Naive thymus-derived CD4-positive, alpha-beta T cell (primary cell): ENCODE data around the gene CXCR1. TPM values are rescaled to one million over a fixed set of nuclear protein-coding genes. Genes with fewer than 3 reads are reported as not detected.

Source experiments
- ATAC-seq: fragments of 150-1000 bp; cut with Tn5 transposase; 2 replicates; pipeline ENCODE4 v1.10.0; 2021; ENCODE audit warnings: mild to moderate bottlenecking, moderate library complexity
- CTCF ChIA-PET: fragments of 350-600 bp; sonication (Branson Sonifier 250); formaldehyde crosslinking; loops from one replicate; lab custom pipeline; 2021; ENCODE audit warnings: antibody characterized with exemption; lab: Charles Lee
- POLR2A ChIA-PET: fragments of 350-600 bp; sonication (Branson Sonifier 250); formaldehyde crosslinking; loops from one replicate; lab custom pipeline; 2021; ENCODE audit warnings: antibody characterized with exemption, inconsistent platforms; lab: Charles Lee
- DNase-seq, 9 donors: peaks; one replicate each; pipeline versions ENCODE4 v3.0.0 to v3.0.0-alpha.2; 2020 to 2022; ENCODE audit warnings: mixed read lengths in 1 of 9
- H3K27ac ChIP-seq: one replicate; pipeline ENCODE4 v1.7.0; 2013; ENCODE audit warnings: mild to moderate bottlenecking, low read depth, low read length, moderate library complexity
- H3K27me3 ChIP-seq, 2 donors: one replicate each; pipeline ENCODE4 v1.7.0; 2013; ENCODE audit warnings: low read length in 2 of 2, mild to moderate bottlenecking in 2 of 2, moderate library complexity in 2 of 2; ENCODE audit not compliant: control insufficient read depth in 2 of 2, insufficient read depth in 2 of 2
- H3K36me3 ChIP-seq, 3 experiments: 1 replicate in 2 of 3; 2 replicates in 1 of 3; pipeline ENCODE4 v1.7.0; 2013; ENCODE audit warnings: low read length in 3 of 3, mild to moderate bottlenecking in 3 of 3, moderate library complexity in 1 of 3; ENCODE audit not compliant: insufficient read depth in 3 of 3, control insufficient read depth in 2 of 3
- H3K4me1 ChIP-seq, 2 donors: one replicate each; pipeline ENCODE4 v1.7.0; 2013; ENCODE audit warnings: low read length in 2 of 2, mild to moderate bottlenecking in 2 of 2, moderate library complexity in 1 of 2; ENCODE audit not compliant: control insufficient read depth in 2 of 2, insufficient read depth in 2 of 2
- H3K4me3 ChIP-seq: 2 replicates; pipeline ENCODE4 v1.7.0; 2013; ENCODE audit warnings: mild to moderate bottlenecking, low read length
- H3K9me3 ChIP-seq, 3 experiments: 1 replicate in 2 of 3; 2 replicates in 1 of 3; pipeline ENCODE4 v1.7.0; 2013; ENCODE audit warnings: low read length in 3 of 3; ENCODE audit not compliant: control insufficient read depth in 2 of 3
- H3K27ac Mint-ChIP-seq, 9 donors: one replicate each; pipeline ENCODE4 v1.8.0; 2020 to 2022; ENCODE audit warnings: mixed read lengths in 9 of 9, mild to moderate bottlenecking in 8 of 9, moderate library complexity in 5 of 9, inconsistent platforms in 2 of 9
- H3K27me3 Mint-ChIP-seq, 5 donors: one replicate each; pipeline ENCODE4 v1.8.0; 2021 to 2022; ENCODE audit warnings: mixed read lengths in 5 of 5, mild to moderate bottlenecking in 1 of 5
- H3K36me3 Mint-ChIP-seq, 5 donors: one replicate each; pipeline ENCODE4 v1.8.0; 2020 to 2022; ENCODE audit warnings: mixed read lengths in 5 of 5, mild to moderate bottlenecking in 3 of 5, inconsistent platforms in 1 of 5
- H3K4me1 Mint-ChIP-seq, 7 donors: one replicate each; pipeline ENCODE4 v1.8.0; 2020 to 2022; ENCODE audit warnings: mixed read lengths in 7 of 7, mild to moderate bottlenecking in 3 of 7, inconsistent platforms in 1 of 7
- H3K4me3 Mint-ChIP-seq, 10 donors: one replicate each; pipeline ENCODE4 v1.8.0; 2020 to 2022; ENCODE audit warnings: mild to moderate bottlenecking in 10 of 10, mixed read lengths in 10 of 10, moderate library complexity in 6 of 10, inconsistent platforms in 2 of 10
- H3K9me3 Mint-ChIP-seq, 11 donors: one replicate each; pipeline ENCODE4 v1.8.0; 2020 to 2022; ENCODE audit warnings: mixed read lengths in 11 of 11, mild to moderate bottlenecking in 4 of 11, inconsistent platforms in 1 of 11, moderate library complexity in 1 of 11
- intact Hi-C, 2 donors: fragments of 100-400 bp; cut with micrococcal nuclease; formaldehyde crosslinking; loops; one replicate each; pipeline ENCODE4 v1.15.1; 2023
- polyA plus RNA-seq, 2 donors: library from polyadenylated mRNA; unstranded; fragments of 300-500 nt; fragmentation: Illumina TruSeq; gene quantifications; one replicate each; pipeline ENCODE4 v1.2.3, GENCODE V29; 2021
- total RNA-seq, 6 experiments: library from RNA in 5 of 6; stranded (reverse) in 5 of 6; gene quantifications; 1 replicate in 5 of 6; 2 replicates in 1 of 6; pipeline ENCODE4 v1.2.3 and lab custom pipeline; 2021 to 2026

CXCR1 gene
- total and polyA plus RNA-seq, 7 experiments from 2014 or later = 0.16 to 1.0 (median 0.24) TPM; not detected in 3

DNA sequence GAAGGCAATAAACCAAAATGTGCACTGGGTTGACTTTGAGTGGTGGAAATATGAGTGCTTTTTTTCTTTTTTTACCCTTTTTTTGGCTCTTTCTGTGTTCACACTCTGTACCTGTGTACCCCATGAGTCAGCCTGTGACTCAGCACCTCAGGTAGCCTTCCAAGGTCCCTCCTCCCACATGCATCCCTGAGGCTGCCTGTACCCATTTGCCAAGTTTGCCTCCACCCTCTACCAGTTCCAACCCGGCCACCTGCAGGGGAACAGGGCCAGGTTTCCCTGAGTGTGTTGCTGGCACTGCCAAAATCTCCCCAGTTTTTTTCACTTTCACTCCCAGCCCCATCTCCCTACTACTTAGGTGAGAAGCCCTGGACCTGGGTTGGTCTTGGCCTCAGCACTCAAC lies 14.0 kb downstream of the CXCR1 start:
- POLR2A ChIA-PET = interaction anchor here (0.6 kb wide), 1 partner anchor 19 kb away, joined by 3 read pairs; no protein-coding TSS in a partner anchor
- Mint-ChIP-seq H3K9me3 (peaks cover 0 to 1% (median 0%) of the 10 kb centered on the region in 11 donors), H3K27ac (no peak overlapping the region), H3K36me3 (no peaks in the 10 kb centered on the region), H3K4me3 (no peak overlapping the region), H3K27me3 (peaks cover 0 to 42% (median 0%) of the 10 kb centered on the region in 5 donors), H3K4me1 (peaks cover 0 to 8% (median 0%) of the 10 kb centered on the region in 7 donors)
- no peaks in the 10 kb centered on the region for H3K36me3 ChIP-seq
- no peaks in the 10 kb centered on the region for H3K4me1 ChIP-seq
- intact Hi-C loops = no loop called here
- H3K27me3 ChIP-seq = no peaks in the 10 kb centered on the region
- CTCF ChIA-PET = no interaction called here
- DNase-seq (no peak), ATAC-seq (no peak)
- no peak overlapping the region for H3K4me3 ChIP-seq
- H3K9me3 ChIP-seq = no peaks in the 10 kb centered on the region
- H3K27ac ChIP-seq = no peak overlapping the region

DNA sequence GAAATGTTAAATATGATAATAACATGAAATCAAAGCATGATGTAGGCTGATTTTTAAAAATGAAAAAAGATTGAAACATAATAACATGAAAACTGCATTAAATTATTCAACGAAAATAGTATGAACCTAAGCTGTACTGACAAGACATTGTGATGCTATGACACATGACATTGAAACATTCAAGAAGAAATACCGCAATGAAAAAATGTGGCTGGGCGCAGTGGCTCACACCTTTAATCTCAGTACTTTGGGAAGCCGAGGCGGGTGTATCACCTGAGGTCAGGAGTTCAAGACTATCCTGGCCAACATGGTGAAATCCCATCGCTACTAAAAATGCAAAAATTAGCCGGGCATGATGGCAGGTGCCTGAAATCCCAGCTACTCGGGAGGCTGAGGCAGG lies 14.6 kb downstream of the CXCR1 start:
- POLR2A ChIA-PET = no interaction called here
- H3K27ac ChIP-seq = no peak overlapping the region
- CTCF ChIA-PET = no interaction called here
- H3K36me3 ChIP-seq = no peaks in the 10 kb centered on the region
- no peaks in the 10 kb centered on the region for H3K27me3 ChIP-seq
- H3K4me3 ChIP-seq = no peak overlapping the region
- Mint-ChIP-seq H3K9me3 (peaks cover 0 to 1% (median 0%) of the 10 kb centered on the region in 11 donors), H3K27ac (no peak overlapping the region), H3K36me3 (no peaks in the 10 kb centered on the region), H3K27me3 (peaks cover 0 to 38% (median 0%) of the 10 kb centered on the region in 5 donors), H3K4me3 (no peak overlapping the region), H3K4me1 (peaks cover 0 to 8% (median 0%) of the 10 kb centered on the region in 7 donors)
- H3K9me3 ChIP-seq = no peaks in the 10 kb centered on the region
- ATAC-seq (no peak), DNase-seq (no peak)
- intact Hi-C loops = no loop called here
- no peaks in the 10 kb centered on the region for H3K4me1 ChIP-seq

DNA sequence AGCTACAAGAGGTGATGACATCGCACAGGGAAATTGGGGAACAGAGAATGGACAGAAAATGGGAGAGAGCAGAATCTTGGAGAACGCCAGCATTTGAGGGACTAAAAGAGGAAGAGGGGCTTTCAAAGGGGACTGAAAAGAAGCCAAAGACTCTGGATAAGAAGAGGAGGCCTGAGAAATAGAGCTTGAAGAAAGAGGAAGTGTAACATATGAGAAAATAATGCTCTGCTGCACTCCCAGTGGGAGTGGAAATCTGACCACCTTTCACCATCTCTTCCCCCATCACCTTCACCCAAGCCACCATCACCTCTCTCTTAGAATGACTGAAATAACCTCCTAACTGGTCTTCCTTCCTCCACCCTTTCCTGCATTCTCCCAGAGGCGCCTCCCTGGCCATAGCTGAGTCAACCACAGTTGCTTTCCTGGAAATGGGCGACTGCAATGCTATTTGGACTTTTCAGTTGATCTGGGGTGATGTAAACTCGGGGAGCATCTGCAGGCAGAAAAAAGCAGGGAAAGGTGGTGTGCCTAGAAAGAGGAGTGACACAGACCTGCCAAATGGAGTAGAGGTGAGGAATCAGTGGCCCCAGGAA lies 16.8 kb downstream of the CXCR1 start:
- no peaks in the 10 kb centered on the region for H3K36me3 ChIP-seq
- H3K4me3 Mint-ChIP-seq = no peak overlapping the region
- peaks cover 0 to 8% (median 0%) of the 10 kb centered on the region in 7 donors for H3K4me1 Mint-ChIP-seq
- H3K9me3 Mint-ChIP-seq = peaks cover 0 to 6% (median 0%) of the 10 kb centered on the region in 11 donors
- no peak overlapping the region for H3K4me3 ChIP-seq
- H3K27me3 Mint-ChIP-seq = peaks cover 0 to 30% (median 0%) of the 10 kb centered on the region in 5 donors
- H3K27me3 ChIP-seq = no peaks in the 10 kb centered on the region
- no peaks in the 10 kb centered on the region for H3K36me3 Mint-ChIP-seq
- POLR2A ChIA-PET = no interaction called here
- no peak overlapping the region for H3K27ac ChIP-seq
- ATAC-seq (no peak), DNase-seq (no peak)
- H3K27ac Mint-ChIP-seq = no peak overlapping the region
- H3K9me3 ChIP-seq = no peaks in the 10 kb centered on the region
- intact Hi-C loops = no loop called here
- CTCF ChIA-PET = no interaction called here
- no peaks in the 10 kb centered on the region for H3K4me1 ChIP-seq

DNA sequence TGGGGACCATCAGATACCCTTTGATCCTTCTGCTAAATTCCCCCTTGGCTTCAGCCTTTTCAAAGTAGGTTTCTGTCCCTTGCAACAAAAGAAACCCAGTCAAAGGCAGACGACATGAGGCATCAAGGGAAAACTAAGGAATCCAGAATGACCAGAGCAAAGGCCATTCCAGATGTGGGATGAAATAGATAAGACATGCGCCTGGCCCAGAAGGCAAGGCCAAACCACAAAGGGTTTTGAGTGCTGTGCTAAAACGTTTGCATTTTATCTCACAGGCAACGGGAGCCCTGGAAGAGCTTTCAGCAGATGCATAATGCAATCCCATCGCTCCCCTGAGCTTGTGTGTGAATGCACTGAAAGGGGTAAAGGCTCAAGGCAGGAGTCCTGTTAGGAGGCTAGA lies 17.7 kb downstream of the CXCR1 start:
- no peak for DNase-seq
- no peaks in the 10 kb centered on the region for H3K27me3 ChIP-seq
- no peak overlapping the region for H3K4me3 ChIP-seq
- H3K36me3 ChIP-seq = no peaks in the 10 kb centered on the region
- Mint-ChIP-seq H3K4me1 (peaks cover 0 to 8% (median 0%) of the 10 kb centered on the region in 7 donors), H3K27me3 (peaks cover 0 to 27% (median 0%) of the 10 kb centered on the region in 5 donors), H3K27ac (no peak overlapping the region), H3K4me3 (no peak overlapping the region), H3K36me3 (no peaks in the 10 kb centered on the region), H3K9me3 (peaks cover 0 to 7% (median 0%) of the 10 kb centered on the region in 11 donors)
- H3K4me1 ChIP-seq = no peaks in the 10 kb centered on the region
- ChIA-PET POLR2A (interaction anchor here (0.6 kb wide), 1 partner anchor 34 kb away, joined by 3 read pairs; no protein-coding TSS in a partner anchor), CTCF (no interaction called here)
- no peak overlapping the region for H3K27ac ChIP-seq
- intact Hi-C loops = no loop called here
- no peak for ATAC-seq
- no peaks in the 10 kb centered on the region for H3K9me3 ChIP-seq

DNA sequence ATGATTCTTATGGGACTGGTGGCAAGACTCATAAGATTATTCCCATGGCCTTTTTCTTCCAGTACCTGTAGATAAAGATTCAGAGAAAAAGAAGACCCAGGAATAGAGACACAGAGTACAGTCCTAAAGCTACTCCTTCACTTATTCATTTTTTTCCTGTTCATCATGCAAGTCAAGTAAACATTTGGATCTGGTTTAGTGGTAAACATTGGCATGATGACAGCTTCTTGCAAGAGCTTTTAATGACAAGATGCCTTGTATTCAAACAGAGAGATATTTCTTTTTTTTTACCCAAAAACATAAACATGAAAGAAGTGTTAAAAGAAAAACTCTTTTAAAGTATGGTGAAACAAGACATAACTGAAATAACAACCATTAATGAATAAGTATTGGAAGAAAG lies 20.7 kb downstream of the CXCR1 start:
- Histone ChIP-seq H3K9me3 (no peaks in the 10 kb centered on the region), H3K4me3 (no peak overlapping the region), H3K27ac (no peak overlapping the region), H3K27me3 (no peaks in the 10 kb centered on the region), H3K4me1 (no peaks in the 10 kb centered on the region), H3K36me3 (no peaks in the 10 kb centered on the region)
- CTCF ChIA-PET = no interaction called here
- Mint-ChIP-seq H3K27me3 (peaks cover 0 to 30% (median 0%) of the 10 kb centered on the region in 5 donors), H3K9me3 (peaks cover 0 to 7% (median 3%) of the 10 kb centered on the region in 11 donors), H3K36me3 (no peaks in the 10 kb centered on the region), H3K4me1 (peaks cover 0 to 8% (median 0%) of the 10 kb centered on the region in 7 donors), H3K27ac (no peak overlapping the region), H3K4me3 (no peak overlapping the region)
- intact Hi-C loops = no loop called here
- DNase-seq (no peak), ATAC-seq (no peak)
- POLR2A ChIA-PET = interaction anchor here (0.7 kb wide), 1 partner anchor 22 kb away, joined by 3 read pairs; no protein-coding TSS in a partner anchor

DNA sequence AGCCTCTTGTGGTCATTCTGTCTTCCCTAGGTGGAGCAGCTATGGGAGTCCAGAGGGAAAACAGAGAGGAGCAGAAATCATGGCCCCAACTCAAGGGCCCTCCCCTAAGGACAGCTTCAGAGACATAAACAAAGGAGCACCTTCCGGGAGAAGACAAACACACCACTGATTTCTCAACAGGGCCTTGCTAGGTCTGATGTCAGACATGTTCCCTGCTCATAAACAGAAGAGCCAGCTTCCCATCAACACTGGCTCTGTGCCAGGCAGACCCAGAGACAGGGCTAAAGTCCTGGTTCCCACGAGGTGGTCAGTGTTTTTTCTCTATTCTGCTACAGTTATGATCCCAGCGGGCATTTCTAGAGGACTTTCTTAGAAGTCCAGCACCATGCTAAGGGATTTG lies 21.6 kb downstream of the CXCR1 start:
- Mint-ChIP-seq H3K36me3 (no peaks in the 10 kb centered on the region), H3K4me1 (peaks cover 0 to 5% (median 0%) of the 10 kb centered on the region in 7 donors), H3K27me3 (peaks cover 0 to 28% (median 3%) of the 10 kb centered on the region in 5 donors), H3K27ac (no peak overlapping the region), H3K9me3 (peaks cover 0 to 7% (median 3%) of the 10 kb centered on the region in 11 donors), H3K4me3 (no peak overlapping the region)
- ATAC-seq (no peak), DNase-seq (no peak)
- intact Hi-C loops = no loop called here
- H3K9me3 ChIP-seq = no peaks in the 10 kb centered on the region
- H3K36me3 ChIP-seq = no peaks in the 10 kb centered on the region
- no peak overlapping the region for H3K27ac ChIP-seq
- ChIA-PET CTCF (no interaction called here), POLR2A (no interaction called here)
- no peaks in the 10 kb centered on the region for H3K4me1 ChIP-seq
- H3K4me3 ChIP-seq = no peak overlapping the region
- H3K27me3 ChIP-seq = no peaks in the 10 kb centered on the region

DNA sequence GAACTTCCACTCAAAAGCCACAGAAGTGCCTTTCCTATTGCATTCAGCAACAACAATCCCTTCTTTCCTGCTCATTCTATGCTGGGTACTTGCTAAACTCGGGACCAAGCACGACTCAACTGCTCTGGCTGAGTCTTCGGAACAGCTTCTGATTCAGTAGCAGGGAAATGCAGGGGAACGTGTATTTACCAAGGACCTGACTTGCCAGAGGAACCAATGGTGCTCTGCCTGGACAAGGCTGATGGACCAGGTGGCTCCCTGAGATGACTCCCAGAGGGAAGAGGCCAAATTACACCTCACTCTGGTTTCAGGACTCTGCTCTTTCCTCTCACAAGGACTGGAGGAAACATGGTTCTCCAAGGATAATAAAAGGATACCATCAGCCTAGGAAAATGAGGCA lies 28.7 kb downstream of the CXCR1 start:
- intact Hi-C loops = no loop called here
- no peak overlapping the region for H3K27ac ChIP-seq
- ChIA-PET POLR2A (no interaction called here), CTCF (no interaction called here)
- no peaks in the 10 kb centered on the region for H3K27me3 ChIP-seq
- Mint-ChIP-seq H3K9me3 (peaks cover 0 to 4% (median 0%) of the 10 kb centered on the region in 11 donors), H3K4me3 (no peak overlapping the region), H3K36me3 (no peaks in the 10 kb centered on the region), H3K27me3 (peaks cover 17 to 42% (median 32%) of the 10 kb centered on the region in 5 donors), H3K4me1 (peaks cover 0 to 9% (median 0%) of the 10 kb centered on the region in 7 donors), H3K27ac (no peak overlapping the region)
- DNase-seq (no peak), ATAC-seq (no peak)
- H3K36me3 ChIP-seq = no peaks in the 10 kb centered on the region
- H3K4me1 ChIP-seq = no peaks in the 10 kb centered on the region
- no peak overlapping the region for H3K4me3 ChIP-seq
- no peaks in the 10 kb centered on the region for H3K9me3 ChIP-seq
